Measurements from ENCODE around the gene HES5. TPM values are rescaled to one million over a fixed set of nuclear protein-coding genes. Genes with fewer than 3 reads are reported as not detected.

The HES5 gene
- total and polyA plus RNA-seq, 2 of the 4 experiments (the other 2 are of a cell fraction): not detected

- Histone ChIP-seq H3K4me2 (ENCODE audit: low read depth, low read length) (no peak overlapping the region), H4K91ac (ENCODE audit: insufficient read depth, low read depth, low read length) (no peak overlapping the region), H2AK5ac (ENCODE audit: low read depth, low read length) (no peak overlapping the region), H3K27me3 (ENCODE audit: control insufficient read depth, insufficient read depth, low read length) (peaks cover 18% of the 10 kb centered on the region), H3K18ac (ENCODE audit: low read depth, low read length) (no peak overlapping the region), H3K4me1 (ENCODE audit: control insufficient read depth, insufficient read depth, low read length) (no peaks in the 10 kb centered on the region), H3K23ac (ENCODE audit: low read depth, low read length) (no peak overlapping the region), H3K9ac (ENCODE audit: low read depth, low read length) (no peak overlapping the region), H2AFZ (replicated peaks; ENCODE audit: low read length, poor library complexity) (no peak overlapping the region), H3K9me3 (ENCODE audit: control insufficient read depth, insufficient read depth, low read length) (no peaks in the 10 kb centered on the region), H3K79me1 (ENCODE audit: low read depth in 1 of 2, low read length in 2 of 2) (no peaks in the 10 kb centered on the region), H3K4me3 (ENCODE audit: insufficient read depth, low read depth, low read length) (no peak overlapping the region), H3K4ac (ENCODE audit: low read depth, low read length) (no peak overlapping the region), H2BK20ac (ENCODE audit: low read depth, low read length) (no peak overlapping the region), H3K9me1 (ENCODE audit: insufficient read depth, low read length) (no peaks in the 10 kb centered on the region), H2BK5ac (ENCODE audit: low read depth, low read length, poor library complexity, severe bottlenecking) (no peak overlapping the region), H3K27ac (ENCODE audit: insufficient read depth, low read length) (no peak overlapping the region), H2AK9ac (replicated peaks; ENCODE audit: low read depth, low read length, poor library complexity) (no peak overlapping the region), H3K14ac (replicated peaks; ENCODE audit: low read depth, low read length) (no peak overlapping the region), H4K8ac (ENCODE audit: low read depth in 2 of 2, low read length in 2 of 2) (no peak overlapping the region), H3K56ac (ENCODE audit: extremely low read depth, insufficient read depth, low read length) (no peak overlapping the region), H3K36me3 (ENCODE audit: control insufficient read depth, insufficient read depth, low read length) (no peaks in the 10 kb centered on the region), H2BK15ac (ENCODE audit: low read depth, low read length) (no peak overlapping the region), H2BK120ac (ENCODE audit: low read depth, low read length) (no peak overlapping the region), H4K20me1 (ENCODE audit: insufficient read depth, low read length) (no peaks in the 10 kb centered on the region), H4K5ac (ENCODE audit: low read depth, low read length) (no peak overlapping the region)
- ChIA-PET POLR2A (ENCODE audit: unreplicated experiment) (no interaction called here), CTCF (interaction anchor here (1.0 kb wide), 1 partner anchor 24 kb away, joined by 4 read pairs; no protein-coding TSS in a partner anchor)
- DNase-seq (no peak), ATAC-seq (ENCODE audit: low read depth) (no peak)
- in situ Hi-C loops (cut with MboI; ENCODE audit: low sequenced_read_pairs) (no loop called here), intact Hi-C loops (cut with micrococcal nuclease) (no loop called here), dilution Hi-C loops (cut with HindIII; ENCODE audit: low sequenced_read_pairs, unreplicated experiment) (no loop called here)
- TF ChIP-seq SMC3 (IDR thresholded peaks at IDR 0.05; ENCODE audit: low read depth, low read length) (no peak), NFE2L2 (IDR thresholded peaks at IDR 0.05; ENCODE audit: low read depth, low read length) (no peak), BHLHE40 (IDR thresholded peaks at IDR 0.05; ENCODE audit: low read depth, low read length) (no peak), CTCF (conservative IDR thresholded peaks at IDR 0.05; ENCODE audit: low read depth, low read length) (no peak), RAD21 (IDR thresholded peaks at IDR 0.05; ENCODE audit: low read length) (no peak), FOS (IDR thresholded peaks at IDR 0.05; ENCODE audit: low read depth, low read length) (no peak), ELK1 (IDR thresholded peaks at IDR 0.05; ENCODE audit: borderline replicate concordance, low read depth, low read length) (no peak), MAZ (IDR thresholded peaks at IDR 0.05; ENCODE audit: borderline replicate concordance, low read depth, low read length) (no peak), POLR2A (IDR thresholded peaks at IDR 0.05; ENCODE audit: low read depth, low read length) (no peak), CEBPB (IDR thresholded peaks at IDR 0.05; ENCODE audit: low read depth, low read length) (no peak), RCOR1 (IDR thresholded peaks at IDR 0.05; ENCODE audit: insufficient replicate concordance, low read length) (no peak), RFX5 (IDR thresholded peaks at IDR 0.05; ENCODE audit: low read depth, low read length) (no peak), USF2 (IDR thresholded peaks at IDR 0.05; ENCODE audit: low read depth, low read length) (no peak), MXI1 (IDR thresholded peaks at IDR 0.05; ENCODE audit: borderline replicate concordance, low read depth, low read length) (no peak), CHD1 (IDR thresholded peaks at IDR 0.05; ENCODE audit: low read depth, low read length) (no peak), MAFK (IDR thresholded peaks at IDR 0.05; ENCODE audit: low read depth, low read length) (no peak)
- 73% methylated on average over 9 of the region's 11 CpGs; no CpG with 5 or more reads in 1 of the 2 experiments for WGBS, 2 experiments (ENCODE audit: extremely low coverage in 2 of 2, insufficient read length in 1 of 2)
- BruUV-seq (replicated peaks): no TSS peak
Measured at GRCh38 chr1:2561446-2561845, 31.4 kb upstream of the HES5 start.
